ENCODE measurements around the gene MOV10L1. TPM values are rescaled to one million over a fixed set of nuclear protein-coding genes. Genes with fewer than 3 reads are reported as not detected.

Gene MOV10L1
- total RNA-seq, 2 experiments from 2014 or later: 0.22 to 1.1 TPM

- Histone ChIP-seq H3K36me3 (ENCODE audit: insufficient read depth, low read length) (peaks cover 79% of the 10 kb centered on the region), H3K4me3 (ENCODE audit: low read depth, low read length, poor library complexity, severe bottlenecking) (no peak overlapping the region), H3K9me3 (ENCODE audit: low read length) (peaks cover 8% of the 10 kb centered on the region; the same call in 1 of the 2 replicates), H3K9me2 (ENCODE audit: insufficient read depth, low read length) (no peaks in the 10 kb centered on the region), H4K20me1 (ENCODE audit: insufficient read depth, low read length) (0 out of 2 replicates have a peak, but pooled peaks cover 2% of the 10 kb centered on the region), H2AFZ (ENCODE audit: low read length) (no peak overlapping the region), H3K4me1 (ENCODE audit: insufficient read depth, low read length, poor library complexity, severe bottlenecking) (peaks cover 16% of the 10 kb centered on the region), H3K79me2 (ENCODE audit: insufficient read depth, low read depth, low read length) (peaks cover 20% of the 10 kb centered on the region), H3K27ac (ENCODE audit: low read depth, low read length, poor library complexity, severe bottlenecking) (peak overlapping the region; percentile 23), H3K4me2 (ENCODE audit: low read length) (peak overlapping the region; percentile 20; the same call in 1 of the 2 replicates)
- DNase-seq (ENCODE audit: low spot score): peak; percentile 41
- intact Hi-C loops (cut with micrococcal nuclease; ENCODE audit: unreplicated experiment): no loop called here
- no peak for TF ChIP-seq EZH2phosphoT487 (IDR thresholded peaks at IDR 0.05; ENCODE audit: borderline replicate concordance, low read depth, low read length)
- TF ChIP-seq CTCF (conservative IDR thresholded peaks at IDR 0.05; ENCODE audit: low read length): no peak
- BruUV-seq (replicated peaks): no TSS peak
- CTCF ChIA-PET (ENCODE audit: unreplicated experiment): no interaction called here
- POLR2A ChIA-PET: no interaction called here
Observed at GRCh38 chr22:50207383-50208140, 117.8 kb downstream of the MOV10L1 start.

DNA sequence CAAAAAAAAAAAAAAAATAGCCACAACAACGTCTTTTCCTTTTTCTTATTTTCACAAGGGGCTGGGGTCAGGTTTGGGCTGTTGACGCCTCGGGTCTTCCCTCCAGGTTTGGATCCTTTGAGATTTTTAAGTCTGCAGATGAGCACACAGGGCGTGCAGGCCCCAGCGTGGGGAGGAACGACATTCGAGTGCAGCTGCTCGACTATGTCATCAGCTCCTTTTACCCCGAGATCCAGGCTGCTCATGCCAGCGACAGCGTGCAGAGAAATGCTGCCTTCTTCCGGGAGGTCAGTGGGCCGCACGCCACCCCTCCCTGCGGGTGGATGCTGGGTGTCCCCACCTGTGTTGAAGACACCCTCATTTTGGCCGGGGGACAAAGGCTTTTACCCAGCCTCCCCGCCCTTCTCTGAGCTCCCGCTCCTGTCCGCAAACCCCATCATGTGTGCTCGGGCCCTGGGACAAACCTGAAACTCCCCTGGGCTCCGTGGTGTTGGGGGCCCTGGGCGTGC lies 118.7 kb downstream of the MOV10L1 start:
- H3K79me2 ChIP-seq (ENCODE audit: insufficient read depth, low read depth, low read length): peaks cover 11% of the 10 kb centered on the region; the same call in 1 of the 2 replicates
- H3K4me2 ChIP-seq (ENCODE audit: low read length): no peak overlapping the region
- CTCF ChIA-PET (ENCODE audit: unreplicated experiment): no interaction called here
- peaks cover 14% of the 10 kb centered on the region for H3K4me1 ChIP-seq (ENCODE audit: insufficient read depth, low read length, poor library complexity, severe bottlenecking)
- peaks cover 81% of the 10 kb centered on the region for H3K36me3 ChIP-seq (ENCODE audit: insufficient read depth, low read length)
- POLR2A ChIA-PET: no interaction called here
- peaks cover 2% of the 10 kb centered on the region; the same call in 1 of the 2 replicates for H3K9me3 ChIP-seq (ENCODE audit: low read length)
- H3K27ac ChIP-seq (ENCODE audit: low read depth, low read length, poor library complexity, severe bottlenecking): no peak overlapping the region
- intact Hi-C loops (cut with micrococcal nuclease; ENCODE audit: unreplicated experiment): no loop called here
- no peaks in the 10 kb centered on the region for H3K9me2 ChIP-seq (ENCODE audit: insufficient read depth, low read length)
- no TSS peak for BruUV-seq (replicated peaks)
- H3K4me3 ChIP-seq (ENCODE audit: low read depth, low read length, poor library complexity, severe bottlenecking): no peak overlapping the region
- no peaks in the 10 kb centered on the region for H4K20me1 ChIP-seq (ENCODE audit: insufficient read depth, low read length)
- H2AFZ ChIP-seq (ENCODE audit: low read length): no peak overlapping the region
- TF ChIP-seq CTCF (conservative IDR thresholded peaks at IDR 0.05; ENCODE audit: low read length) (no peak), EZH2phosphoT487 (IDR thresholded peaks at IDR 0.05; ENCODE audit: borderline replicate concordance, low read depth, low read length) (no peak)
- no peak for DNase-seq (ENCODE audit: low spot score)
